ENCODE results near the gene ZBTB42. TPM values are rescaled to one million over a fixed set of nuclear protein-coding genes. Genes with fewer than 3 reads are reported as not detected.

ZBTB42 gene
- total and polyA plus RNA-seq, 2 of the 4 experiments (the other 2 are of a cell fraction), result 1.3 to 2.3 TPM

DNA sequence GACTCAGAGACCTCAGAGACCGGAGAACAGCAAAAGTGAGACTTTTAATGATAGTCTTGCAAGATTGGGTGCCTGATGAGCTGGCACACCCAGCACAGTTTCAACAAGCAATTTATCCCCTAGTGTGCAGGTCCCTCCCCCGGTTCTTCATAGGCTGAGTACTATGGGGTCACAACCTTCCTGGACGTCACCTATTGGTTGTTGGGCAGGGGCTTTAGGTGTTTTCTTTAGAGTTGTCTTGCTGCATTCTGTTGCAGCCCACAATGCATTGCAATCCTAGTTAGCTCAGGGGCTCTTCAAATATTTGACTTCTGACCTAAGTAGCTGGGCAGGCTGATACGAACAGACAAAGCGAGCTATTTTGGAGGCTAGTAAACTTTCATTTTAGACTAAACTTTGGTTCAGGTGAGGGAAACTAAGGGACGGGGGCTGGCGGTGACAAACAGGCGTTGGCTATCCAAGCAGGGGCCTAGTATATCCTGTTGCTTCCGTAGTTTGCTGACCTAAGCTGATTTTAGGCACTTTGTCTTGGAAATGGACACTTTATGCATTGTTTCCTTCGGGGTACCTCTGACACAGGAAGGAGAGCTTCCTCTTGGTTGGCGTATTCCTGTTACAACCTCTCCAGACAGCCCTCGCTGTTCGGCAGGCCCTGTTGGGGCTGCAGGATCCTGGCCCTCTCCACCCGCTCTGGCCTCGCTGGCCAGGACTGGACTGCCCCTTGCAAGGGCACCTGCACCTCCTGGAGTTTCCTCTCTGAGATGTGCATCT lies 33.9 kb upstream of the ZBTB42 start:
- Histone ChIP-seq H3K79me1 (ENCODE audit: low read depth in 1 of 2, low read length in 2 of 2) (peaks cover 0 to 6% of the 10 kb centered on the region in 2 experiments; a peak in 1 of 4 replicates), H3K23ac (ENCODE audit: low read depth, low read length) (no peak overlapping the region), H3K56ac (ENCODE audit: extremely low read depth, insufficient read depth, low read length) (no peak overlapping the region), H3K27ac (ENCODE audit: insufficient read depth, low read length) (no peak overlapping the region), H2AK9ac (replicated peaks; ENCODE audit: low read depth, low read length, poor library complexity) (no peak overlapping the region), H3K9me3 (ENCODE audit: control insufficient read depth, insufficient read depth, low read length) (no peaks in the 10 kb centered on the region; the same call in 1 of the 2 replicates), H3K4me1 (ENCODE audit: control insufficient read depth, insufficient read depth, low read length) (peaks cover 5% of the 10 kb centered on the region), H3K14ac (replicated peaks; ENCODE audit: low read depth, low read length) (no peak overlapping the region), H2AK5ac (ENCODE audit: low read depth, low read length) (no peak overlapping the region), H3K4ac (ENCODE audit: low read depth, low read length) (no peak overlapping the region), H3K9me1 (ENCODE audit: insufficient read depth, low read length) (no peaks in the 10 kb centered on the region), H4K8ac (ENCODE audit: low read depth in 2 of 2, low read length in 2 of 2) (no peak overlapping the region), H3K18ac (ENCODE audit: low read depth, low read length) (no peak overlapping the region), H4K91ac (ENCODE audit: insufficient read depth, low read depth, low read length) (no peak overlapping the region), H3K4me2 (ENCODE audit: low read depth, low read length) (no peak overlapping the region), H4K5ac (ENCODE audit: low read depth, low read length) (no peak overlapping the region), H3K4me3 (ENCODE audit: insufficient read depth, low read depth, low read length) (no peak overlapping the region), H2BK20ac (ENCODE audit: low read depth, low read length) (no peak overlapping the region), H2BK15ac (ENCODE audit: low read depth, low read length) (no peak overlapping the region), H2BK120ac (ENCODE audit: low read depth, low read length) (no peak overlapping the region), H2BK5ac (ENCODE audit: low read depth, low read length, poor library complexity, severe bottlenecking) (no peak overlapping the region), H2AFZ (replicated peaks; ENCODE audit: low read length, poor library complexity) (no peak overlapping the region), H4K20me1 (ENCODE audit: insufficient read depth, low read length) (peaks cover 12% of the 10 kb centered on the region), H3K9ac (ENCODE audit: low read depth, low read length) (no peak overlapping the region), H3K27me3 (ENCODE audit: control insufficient read depth, insufficient read depth, low read length) (no peaks in the 10 kb centered on the region), H3K36me3 (ENCODE audit: control insufficient read depth, insufficient read depth, low read length) (peaks cover 19% of the 10 kb centered on the region)
- dilution Hi-C loops (cut with HindIII; ENCODE audit: low sequenced_read_pairs, unreplicated experiment) (no loop called here), intact Hi-C loops (cut with micrococcal nuclease) (no loop called here), in situ Hi-C loops (cut with MboI; ENCODE audit: low sequenced_read_pairs) (loop anchor here (5.0 kb wide), 1 partner anchor 55 kb away; no protein-coding TSS in a partner anchor)
- TF ChIP-seq MAFK (IDR thresholded peaks at IDR 0.05; ENCODE audit: low read depth, low read length) (peak; percentile 90), MAZ (IDR thresholded peaks at IDR 0.05; ENCODE audit: borderline replicate concordance, low read depth, low read length) (no peak), RAD21 (IDR thresholded peaks at IDR 0.05; ENCODE audit: low read length) (no peak)
- TF ChIP-seq, protein P1, sequence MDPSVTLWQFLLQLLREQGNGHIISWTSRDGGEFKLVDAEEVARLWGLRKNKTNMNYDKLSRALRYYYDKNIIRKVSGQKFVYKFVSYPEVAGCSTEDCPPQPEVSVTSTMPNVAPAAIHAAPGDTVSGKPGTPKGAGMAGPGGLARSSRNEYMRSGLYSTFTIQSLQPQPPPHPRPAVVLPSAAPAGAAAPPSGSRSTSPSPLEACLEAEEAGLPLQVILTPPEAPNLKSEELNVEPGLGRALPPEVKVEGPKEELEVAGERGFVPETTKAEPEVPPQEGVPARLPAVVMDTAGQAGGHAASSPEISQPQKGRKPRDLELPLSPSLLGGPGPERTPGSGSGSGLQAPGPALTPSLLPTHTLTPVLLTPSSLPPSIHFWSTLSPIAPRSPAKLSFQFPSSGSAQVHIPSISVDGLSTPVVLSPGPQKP (IDR thresholded peaks at IDR 0.05; ENCODE audit: borderline replicate concordance, low read depth, low read length), result no peak
- BruUV-seq (replicated peaks), result no TSS peak
- ChIA-PET POLR2A (ENCODE audit: unreplicated experiment) (no interaction called here), CTCF (interaction anchor here (1.1 kb wide), 1 partner anchor 59 kb away, joined by 3 read pairs; no protein-coding TSS in a partner anchor)
- ATAC-seq (ENCODE audit: low read depth) (no peak), DNase-seq (no peak)
- WGBS, 2 experiments (ENCODE audit: extremely low coverage in 2 of 2, insufficient read length in 1 of 2), result 87% methylated on average over 5 of the region's 15 CpGs; no CpG with 5 or more reads in 1 of the 2 experiments
